SU-DHL-6 (cell line): ENCODE measurements around the gene NCBP3.

Experiments used
- H2AFZ ChIP-seq: fragments of 200-600 bp; sonication (generic); 2 replicates; pipeline ENCODE4 v1.6.1; 2014; ENCODE audit warnings: low read depth, mild to moderate bottlenecking, moderate library complexity, mixed read lengths, antibody characterized with exemption, low read length; ENCODE audit not compliant: severe bottlenecking
- H3F3A ChIP-seq: fragments of 200-600 bp; shearing (Covaris generic); 2 replicates; pipeline ENCODE4 v1.6.0; 2016; ENCODE audit warnings: antibody characterized with exemption, mild to moderate bottlenecking; ENCODE audit not compliant: insufficient read depth
- H3K27ac ChIP-seq: fragments of 200-600 bp; sonication (generic); 2 replicates; pipeline ENCODE4 v1.5.1; 2016; ENCODE audit warnings: low read depth, mild to moderate bottlenecking, low read length, moderate library complexity, mixed read lengths
- H3K27me3 ChIP-seq: fragments of 200-600 bp; sonication (generic), shearing (Covaris generic); 2 replicates; pipeline ENCODE4 v1.6.0; 2014; ENCODE audit warnings: mild to moderate bottlenecking, low read length
- H3K36me3 ChIP-seq: fragments of 200-600 bp; sonication (generic); 2 replicates; pipeline ENCODE4 v1.6.1; 2014; ENCODE audit warnings: mild to moderate bottlenecking, low read length, mixed read lengths
- H3K4me2 ChIP-seq: fragments of 300-600, 200-600 bp; shearing (Covaris generic), sonication (generic); 2 replicates; pipeline ENCODE4 v1.6.0; 2014; ENCODE audit warnings: low read length, low read depth, mild to moderate bottlenecking; ENCODE audit not compliant: poor library complexity, severe bottlenecking
- H3K4me3 ChIP-seq: fragments of 200-600 bp; sonication (generic); 2 replicates; pipeline ENCODE4 v1.5.1; 2014; ENCODE audit warnings: antibody characterized with exemption, low read length, mild to moderate bottlenecking, mixed read lengths; ENCODE audit not compliant: insufficient read depth, poor library complexity, severe bottlenecking
- H3K79me2 ChIP-seq: fragments of 200-600 bp; sonication (generic); 2 replicates; pipeline ENCODE4 v1.6.1; 2014; ENCODE audit warnings: mild to moderate bottlenecking, low read length, moderate library complexity; ENCODE audit not compliant: insufficient read depth
- H3K9ac ChIP-seq: fragments of 200-600 bp; sonication (generic); 2 replicates; pipeline ENCODE4 v1.7.0; 2014; ENCODE audit warnings: mild to moderate bottlenecking, low read length
- H3K9me2 ChIP-seq: fragments of 200-600 bp; sonication (generic); replicated peaks from 2 replicates; pipeline ENCODE4 v1.6.1; 2014; ENCODE audit warnings: low read length; ENCODE audit not compliant: insufficient read depth
- H3K9me3 ChIP-seq: fragments of 200-600 bp; sonication (generic); 2 replicates; pipeline ENCODE4 v1.6.1; 2014; ENCODE audit warnings: low read length, mixed read lengths; ENCODE audit not compliant: insufficient read depth
- H4K20me1 ChIP-seq: fragments of 200-600 bp; sonication (generic); 2 replicates; pipeline ENCODE4 v1.6.1; 2014; ENCODE audit warnings: low read depth, mild to moderate bottlenecking, antibody characterized with exemption, low read length, moderate library complexity, mixed read lengths
- CTCF ChIP-seq: fragments of 200-600 bp; sonication (generic); IDR thresholded peaks from one replicate; pipeline ENCODE4 v1.5.1; 2017; ENCODE audit warnings: antibody characterized with exemption, mild to moderate bottlenecking, low read length, moderate library complexity; ENCODE audit not compliant: insufficient read depth, poor library complexity, severe bottlenecking
- EZH2phosphoT487 ChIP-seq: fragments of 200-600 bp; sonication (generic), shearing (Covaris generic); conservative IDR thresholded peaks from 2 replicates; pipeline ENCODE4 v1.6.1; 2018; ENCODE audit warnings: mild to moderate bottlenecking, antibody characterized with exemption, low read length, moderate library complexity, mixed read lengths

Gene NCBP3

GRCh38 chr17:3885970-3886369, 39.9 kb upstream of the NCBP3 start:
- TF ChIP-seq EZH2phosphoT487: no peak
- no peak for TF ChIP-seq CTCF
- no peaks in the 10 kb centered on the region for H3K9me2 ChIP-seq
- no peaks in the 10 kb centered on the region for H3K36me3 ChIP-seq
- H3K9me3 ChIP-seq: no peaks in the 10 kb centered on the region
- no peak overlapping the region for H2AFZ ChIP-seq
- no peak overlapping the region for H3K4me2 ChIP-seq
- no peak overlapping the region for H3K9ac ChIP-seq
- no peaks in the 10 kb centered on the region for H3K79me2 ChIP-seq
- no peaks in the 10 kb centered on the region for H4K20me1 ChIP-seq
- no peak overlapping the region for H3K27ac ChIP-seq
- H3K4me3 ChIP-seq: no peak overlapping the region
- H3K27me3 ChIP-seq: no peaks in the 10 kb centered on the region
- H3F3A ChIP-seq: no peaks in the 10 kb centered on the region

GRCh38 chr17:3885271-3885670, 39.2 kb upstream of the NCBP3 start:
- H3K79me2 ChIP-seq: no peaks in the 10 kb centered on the region
- no peaks in the 10 kb centered on the region for H3K27me3 ChIP-seq
- H3K4me3 ChIP-seq: no peak overlapping the region
- no peak overlapping the region for H3K9ac ChIP-seq
- H3K9me3 ChIP-seq: no peaks in the 10 kb centered on the region
- H3K9me2 ChIP-seq: no peaks in the 10 kb centered on the region
- H3K4me2 ChIP-seq: no peak overlapping the region
- H2AFZ ChIP-seq: no peak overlapping the region
- no peaks in the 10 kb centered on the region for H3K36me3 ChIP-seq
- no peak overlapping the region for H3K27ac ChIP-seq
- H3F3A ChIP-seq: no peaks in the 10 kb centered on the region
- no peak for TF ChIP-seq CTCF
- TF ChIP-seq EZH2phosphoT487: no peak
- no peaks in the 10 kb centered on the region for H4K20me1 ChIP-seq

GRCh38 chr17:3884188-3884587, 38.1 kb upstream of the NCBP3 start:
- H3K9me3 ChIP-seq: no peaks in the 10 kb centered on the region
- no peaks in the 10 kb centered on the region for H4K20me1 ChIP-seq
- no peaks in the 10 kb centered on the region for H3K27me3 ChIP-seq
- no peak for TF ChIP-seq EZH2phosphoT487
- TF ChIP-seq CTCF: no peak
- no peak overlapping the region for H3K9ac ChIP-seq
- H2AFZ ChIP-seq: no peak overlapping the region
- H3F3A ChIP-seq: no peaks in the 10 kb centered on the region
- no peak overlapping the region for H3K4me2 ChIP-seq
- H3K27ac ChIP-seq: no peak overlapping the region
- H3K4me3 ChIP-seq: no peak overlapping the region
- no peaks in the 10 kb centered on the region for H3K36me3 ChIP-seq
- H3K9me2 ChIP-seq: no peaks in the 10 kb centered on the region
- no peaks in the 10 kb centered on the region for H3K79me2 ChIP-seq
